HG02678 (cell line): Measurements from ENCODE around the gene TIMP2.
"Not testable (repeated sequence)": the region's sequence is repeated elsewhere in the genome, so short reads cannot be mapped to it uniquely, and the experiment has no call there.

Experiments used
- ATAC-seq: cut with Tn5 transposase; IDR thresholded peaks from one replicate; pipeline ENCODE4 v1.9.1; 2021; ENCODE audit warnings: mild to moderate bottlenecking, moderate library complexity; ENCODE audit not compliant: unreplicated experiment

The TIMP2 gene, protein sequence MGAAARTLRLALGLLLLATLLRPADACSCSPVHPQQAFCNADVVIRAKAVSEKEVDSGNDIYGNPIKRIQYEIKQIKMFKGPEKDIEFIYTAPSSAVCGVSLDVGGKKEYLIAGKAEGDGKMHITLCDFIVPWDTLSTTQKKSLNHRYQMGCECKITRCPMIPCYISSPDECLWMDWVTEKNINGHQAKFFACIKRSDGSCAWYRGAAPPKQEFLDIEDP

GRCh38 chr17:78925234-78925633, at the start of gene TIMP2:
TSS of gene TIMP2 (minus strand) at chr17:78925387. CDS start at chr17:78925088, 299 bp downstream.
- ATAC-seq = no peak

DNA sequence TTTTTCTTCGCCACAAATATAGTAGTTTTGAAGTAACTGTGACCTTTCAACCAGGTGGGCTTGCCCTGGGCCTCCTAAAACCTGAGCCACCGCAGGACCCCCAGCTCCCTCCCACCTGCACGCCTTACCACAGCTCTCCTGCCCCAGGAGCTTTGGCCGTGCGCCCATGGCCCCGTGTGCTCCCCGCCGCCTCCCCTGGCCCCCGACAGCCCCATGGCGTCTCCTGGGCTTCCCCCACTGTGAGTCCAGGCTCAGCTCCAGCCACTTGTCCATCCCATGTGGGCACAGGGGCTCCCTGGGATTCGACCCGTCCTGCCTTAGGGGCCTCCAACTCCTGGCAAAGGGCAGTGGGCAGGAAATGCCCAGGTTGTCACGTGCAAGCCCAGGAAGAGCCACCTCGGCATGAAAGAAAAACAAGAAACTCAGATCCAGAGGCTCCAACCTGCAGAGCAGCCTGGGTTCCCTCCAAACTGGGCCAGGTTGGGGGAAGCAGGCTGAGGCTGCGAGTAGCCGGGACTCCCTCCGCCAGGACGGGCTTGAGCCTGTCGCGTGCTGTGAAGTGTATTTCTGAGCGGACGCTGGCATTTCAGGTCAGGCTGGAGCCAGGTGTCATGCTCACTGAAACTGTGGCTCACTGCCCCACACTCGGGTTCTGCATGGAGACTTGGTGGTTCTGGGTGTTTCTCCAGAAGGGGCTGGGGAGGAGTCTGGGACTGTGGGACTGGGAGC, 48.8 kb upstream of the TIMP2 start:
- no peak for ATAC-seq

DNA sequence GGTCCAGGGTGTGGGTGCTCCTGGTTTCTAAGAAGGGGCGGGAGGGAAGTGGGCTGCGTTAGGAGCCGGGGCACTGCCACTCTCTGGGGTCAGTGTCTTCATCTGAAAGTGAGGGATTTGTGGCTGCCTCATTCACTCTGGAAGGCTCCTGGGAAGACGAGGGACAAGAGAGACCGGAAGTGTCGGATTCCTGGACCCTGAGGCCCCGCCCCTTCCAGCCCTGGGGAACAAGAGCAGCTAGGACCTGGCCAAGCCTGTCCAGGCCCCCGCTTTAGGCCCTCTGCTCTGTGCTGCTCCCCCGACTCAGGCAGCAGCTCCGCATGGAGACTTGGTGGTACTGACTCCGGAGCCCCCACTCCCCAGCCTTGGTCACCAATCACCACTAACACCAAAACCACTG, 48.0 kb upstream of the TIMP2 start:
- ATAC-seq = no peak

- no peak for ATAC-seq
These were observed 47.4 kb upstream of the TIMP2 start for GRCh38 chr17:78972507-78973105.

- ATAC-seq = no peak
These were observed 46.7 kb upstream of the TIMP2 start for GRCh38 chr17:78971756-78972506.

GRCh38 chr17:78970834-78971755, 45.9 kb upstream of the TIMP2 start:
- no peak for ATAC-seq

GRCh38 chr17:78969865-78970264, 44.7 kb upstream of the TIMP2 start:
- no peak for ATAC-seq

DNA sequence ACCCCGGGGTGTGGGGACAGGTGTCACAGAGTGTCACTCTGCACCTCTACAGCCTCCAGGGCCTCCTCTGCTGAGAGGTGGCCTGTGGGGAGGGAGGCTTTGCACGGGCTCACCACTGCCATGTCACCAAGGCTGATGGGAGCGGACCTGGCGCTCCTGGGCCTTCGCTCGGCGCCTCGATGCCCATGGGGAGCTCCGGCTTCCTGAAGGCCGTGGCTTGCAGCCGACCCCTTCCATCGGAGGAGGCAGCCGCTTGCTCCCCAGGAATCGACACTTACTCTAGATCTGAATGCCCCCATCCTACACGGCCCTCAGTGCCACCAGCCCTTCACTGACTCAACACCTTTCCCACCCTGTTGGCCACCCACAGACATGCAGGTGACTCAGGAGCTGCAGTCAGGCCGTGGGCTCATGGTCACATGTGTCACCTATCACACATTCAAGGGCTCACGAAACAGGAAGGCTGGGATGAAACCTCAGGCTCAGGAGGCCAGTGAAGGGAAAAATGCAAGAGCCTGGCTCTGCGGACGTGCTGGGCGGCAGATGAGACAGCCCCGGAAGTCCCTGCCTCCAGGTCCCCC, 42.7 kb upstream of the TIMP2 start:
- ATAC-seq = no peak

GRCh38 chr17:78966910-78967600, 41.9 kb upstream of the TIMP2 start:
- ATAC-seq = no peak

GRCh38 chr17:78966123-78966813, 41.1 kb upstream of the TIMP2 start:
- ATAC-seq = no peak

- ATAC-seq = no peak
These were observed 40.3 kb upstream of the TIMP2 start for GRCh38 chr17:78965491-78965924.

- ATAC-seq = no peak
These were observed 38.2 kb upstream of the TIMP2 start for GRCh38 chr17:78963378-78963777.

DNA sequence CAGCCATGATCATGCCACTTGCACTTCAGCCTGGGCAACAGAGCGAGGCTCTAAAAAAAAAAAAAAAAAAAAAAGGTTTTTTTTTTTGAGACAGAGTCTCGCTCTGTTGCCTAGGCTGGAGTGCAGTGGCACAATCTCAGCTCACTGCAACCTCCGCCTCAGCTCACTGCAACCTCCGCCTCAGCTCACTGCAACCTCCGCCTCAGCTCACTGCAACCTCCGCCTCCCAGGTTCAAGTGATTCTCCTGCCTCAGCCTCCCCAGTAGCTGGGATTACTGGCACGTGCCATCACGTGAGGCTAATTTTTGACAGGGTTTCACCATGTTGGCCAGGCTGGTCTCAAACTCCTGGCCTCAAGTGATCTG, 37.8 kb upstream of the TIMP2 start:
- ATAC-seq = not testable (repeated sequence)

DNA sequence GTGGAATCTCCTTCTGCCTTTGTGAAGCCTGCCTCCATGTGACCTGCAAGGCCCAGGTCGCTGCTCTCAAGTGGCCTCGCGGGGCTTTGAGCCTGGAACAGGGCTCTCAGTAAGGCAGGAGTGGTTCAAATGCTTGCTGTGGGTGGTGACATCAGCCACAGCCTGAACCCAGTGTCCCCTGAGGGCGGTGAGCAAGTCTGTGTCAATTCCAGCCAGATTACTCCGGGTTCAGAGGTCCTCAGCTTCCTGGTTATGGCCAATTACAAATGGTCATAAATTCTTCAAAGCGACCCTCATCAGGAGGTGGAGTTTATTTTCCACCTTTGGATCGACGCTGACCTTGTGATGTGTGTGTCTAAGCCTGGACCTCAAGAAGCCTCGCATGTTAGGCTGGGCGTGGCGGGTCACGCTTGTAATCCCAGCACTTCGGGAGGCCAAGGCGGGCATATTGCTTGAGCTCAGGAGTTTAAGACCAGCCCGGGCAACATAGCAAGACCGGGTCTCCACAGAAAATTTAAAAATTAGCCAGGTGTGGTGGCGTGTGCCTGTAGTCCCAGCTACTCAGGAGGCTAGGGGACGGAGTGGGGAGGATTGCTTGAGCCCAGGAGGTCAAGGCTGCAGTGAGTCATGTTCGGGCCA, 37.3 kb upstream of the TIMP2 start:
- ATAC-seq = no peak

DNA sequence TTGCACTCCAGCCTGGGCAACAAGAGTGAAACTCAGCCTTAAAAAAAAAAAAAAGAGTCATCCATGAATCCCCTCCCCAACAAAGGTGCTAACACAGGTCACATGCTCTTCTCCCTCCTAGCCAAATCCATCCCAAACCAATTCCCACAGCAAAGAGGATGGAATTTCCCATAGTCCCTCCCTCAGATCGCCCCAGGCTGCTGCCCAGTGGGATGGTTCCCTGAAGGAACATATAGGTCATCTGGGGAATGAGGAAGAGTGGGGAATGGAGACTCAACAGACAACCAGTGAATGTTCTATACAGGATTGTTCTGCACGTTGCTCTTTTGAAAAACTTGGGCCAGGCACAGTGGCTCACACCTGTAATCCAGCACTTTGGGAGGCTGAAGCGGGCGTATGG, 36.4 kb upstream of the TIMP2 start:
- ATAC-seq = no peak

DNA sequence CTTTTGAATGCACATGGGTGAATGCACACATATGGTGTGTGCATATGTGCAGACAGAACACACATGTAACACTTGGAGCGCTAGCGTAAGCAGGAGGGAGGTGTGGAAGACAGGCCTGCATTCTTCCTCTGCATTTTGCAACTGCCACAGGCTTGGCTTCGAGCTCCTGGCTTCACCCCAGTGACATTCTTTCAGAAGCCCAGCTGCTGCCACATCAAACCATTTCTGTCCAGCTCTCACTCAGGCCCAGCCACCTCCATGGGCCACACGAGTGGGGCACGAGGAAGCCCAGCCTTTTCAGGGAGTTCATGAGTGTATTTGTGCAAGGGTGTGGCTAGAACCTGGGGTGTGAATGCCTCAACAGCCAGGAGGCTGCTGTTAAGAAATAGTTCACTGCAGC, 35.7 kb upstream of the TIMP2 start:
- ATAC-seq = no peak

DNA sequence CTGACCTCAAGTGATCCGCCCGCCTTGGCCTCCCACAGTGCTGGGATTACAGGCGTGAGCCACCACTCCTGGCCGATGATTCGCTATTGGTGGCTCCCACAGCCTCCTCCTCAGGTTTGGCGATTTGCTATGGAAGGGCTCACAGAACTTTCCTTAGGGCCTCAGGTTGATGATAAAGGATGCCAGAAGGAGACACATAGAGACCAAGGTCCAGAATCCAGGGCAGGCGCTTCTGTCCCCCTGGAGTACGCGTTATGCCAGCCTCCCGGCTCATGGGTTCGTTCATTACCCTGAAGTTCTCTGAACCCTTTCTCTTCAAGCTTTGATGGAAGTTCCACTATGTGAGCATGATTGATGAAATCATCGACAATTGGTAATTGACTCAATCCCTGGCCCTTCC, 34.6 kb upstream of the TIMP2 start:
- no peak for ATAC-seq

- ATAC-seq = no peak
These were observed 33.5 kb upstream of the TIMP2 start for GRCh38 chr17:78958641-78959127.
